Chondrocyte (in vitro differentiated cells): Measurements from ENCODE around the gene SESN3. TPM values are rescaled to one million over a fixed set of nuclear protein-coding genes. Genes with fewer than 3 reads are reported as not detected.

Experiments used
- DNase-seq: peaks from one replicate; pipeline ENCODE4 v3.0.0; 2021; ENCODE audit warnings: mixed read lengths, low spot score
- H3K27ac Mint-ChIP-seq: one replicate; pipeline ENCODE4 v1.8.0; 2021; ENCODE audit warnings: mild to moderate bottlenecking, moderate library complexity, mixed read lengths; ENCODE audit not compliant: unreplicated experiment
- H3K27me3 Mint-ChIP-seq: 2 replicates; pipeline ENCODE4 v1.8.0; 2021; ENCODE audit warnings: low read depth, mixed read lengths
- H3K36me3 Mint-ChIP-seq: 2 replicates; pipeline ENCODE4 v1.8.0; 2021; ENCODE audit warnings: low read depth, mixed read lengths
- H3K4me1 Mint-ChIP-seq: 2 replicates; pipeline ENCODE4 v1.8.0; 2021; ENCODE audit warnings: low read depth, mild to moderate bottlenecking, mixed read lengths
- H3K4me3 Mint-ChIP-seq: one replicate; pipeline ENCODE4 v1.8.0; 2021; ENCODE audit warnings: mild to moderate bottlenecking, moderate library complexity, mixed read lengths; ENCODE audit not compliant: unreplicated experiment
- H3K9me3 Mint-ChIP-seq: 2 replicates; pipeline ENCODE4 v1.8.0; 2021; ENCODE audit warnings: low read depth, mixed read lengths
- total RNA-seq: library from RNA; stranded (reverse); gene quantifications from 3 replicates; pipeline ENCODE4 v1.2.1, GENCODE V29; 2021
- TF ChIP-seq, protein P1 (sequence below): fragments of 200-600 bp; sonication (generic); IDR thresholded peaks from 2 replicates; pipeline ENCODE4 v1.5.0; 2021; ENCODE audit warnings: antibody characterized with exemption, mild to moderate bottlenecking, moderate library complexity

SESN3 gene
- total RNA-seq, 1 donor from 2014 or later = 104 TPM

DNA sequence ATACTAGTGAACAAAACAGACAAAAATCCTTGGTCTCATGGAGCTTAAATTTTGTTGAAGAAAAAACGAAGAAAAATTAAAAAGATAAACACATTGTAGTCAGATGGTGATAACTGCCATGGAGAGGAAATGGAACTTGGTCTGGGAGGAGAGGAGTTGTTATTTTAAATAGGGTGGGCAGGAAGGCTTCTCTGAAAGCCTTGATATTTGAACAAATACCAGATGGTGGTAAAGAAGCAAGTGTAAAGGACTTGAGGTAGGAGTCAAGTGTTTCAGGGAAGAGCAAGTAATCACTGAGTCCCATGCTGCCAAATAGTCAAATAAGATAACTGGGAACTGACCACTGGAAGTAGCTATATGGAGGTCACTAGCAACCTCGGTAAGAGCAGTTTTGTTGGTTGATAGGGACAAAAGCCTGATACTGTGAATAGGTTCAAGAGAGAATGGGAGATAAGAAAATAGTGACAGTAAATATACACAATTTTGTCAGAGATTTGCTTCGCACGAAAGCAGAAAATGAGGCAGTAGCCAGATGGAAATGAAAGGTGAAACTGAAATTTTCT lies 55.1 kb downstream of the SESN3 start:
- TF ChIP-seq, protein P1, sequence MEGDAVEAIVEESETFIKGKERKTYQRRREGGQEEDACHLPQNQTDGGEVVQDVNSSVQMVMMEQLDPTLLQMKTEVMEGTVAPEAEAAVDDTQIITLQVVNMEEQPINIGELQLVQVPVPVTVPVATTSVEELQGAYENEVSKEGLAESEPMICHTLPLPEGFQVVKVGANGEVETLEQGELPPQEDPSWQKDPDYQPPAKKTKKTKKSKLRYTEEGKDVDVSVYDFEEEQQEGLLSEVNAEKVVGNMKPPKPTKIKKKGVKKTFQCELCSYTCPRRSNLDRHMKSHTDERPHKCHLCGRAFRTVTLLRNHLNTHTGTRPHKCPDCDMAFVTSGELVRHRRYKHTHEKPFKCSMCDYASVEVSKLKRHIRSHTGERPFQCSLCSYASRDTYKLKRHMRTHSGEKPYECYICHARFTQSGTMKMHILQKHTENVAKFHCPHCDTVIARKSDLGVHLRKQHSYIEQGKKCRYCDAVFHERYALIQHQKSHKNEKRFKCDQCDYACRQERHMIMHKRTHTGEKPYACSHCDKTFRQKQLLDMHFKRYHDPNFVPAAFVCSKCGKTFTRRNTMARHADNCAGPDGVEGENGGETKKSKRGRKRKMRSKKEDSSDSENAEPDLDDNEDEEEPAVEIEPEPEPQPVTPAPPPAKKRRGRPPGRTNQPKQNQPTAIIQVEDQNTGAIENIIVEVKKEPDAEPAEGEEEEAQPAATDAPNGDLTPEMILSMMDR = no peak
- Mint-ChIP-seq H3K9me3 (no peaks in the 10 kb centered on the region), H3K27ac (peak overlapping the region; percentile 34), H3K4me3 (no peak overlapping the region), H3K4me1 (no peaks in the 10 kb centered on the region), H3K36me3 (peaks cover 29% of the 10 kb centered on the region), H3K27me3 (no peaks in the 10 kb centered on the region)
- no peak for DNase-seq

DNA sequence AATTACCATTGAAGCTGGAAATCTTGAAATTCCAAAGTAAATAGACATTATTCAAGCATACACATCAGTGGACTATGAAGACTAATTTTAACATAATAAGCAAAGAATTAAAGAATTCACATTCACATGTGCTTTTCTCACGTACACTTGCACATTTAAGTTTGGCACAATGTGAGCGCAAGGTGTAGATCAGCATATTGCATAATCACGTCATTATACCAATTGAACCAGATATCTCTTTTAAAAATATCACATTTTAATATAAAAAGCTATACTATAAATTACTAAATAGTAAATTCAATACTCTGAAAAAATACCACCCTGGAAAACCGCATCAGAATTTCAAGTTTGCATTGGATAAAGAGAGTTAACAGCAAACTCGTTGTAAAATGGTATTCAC lies 60.7 kb downstream of the SESN3 start:
- no peak for DNase-seq
- no peak overlapping the region for H3K4me3 Mint-ChIP-seq
- peaks cover 19% of the 10 kb centered on the region for H3K36me3 Mint-ChIP-seq
- TF ChIP-seq, protein P1 = no peak
- H3K27me3 Mint-ChIP-seq = no peaks in the 10 kb centered on the region
- no peaks in the 10 kb centered on the region for H3K4me1 Mint-ChIP-seq
- H3K27ac Mint-ChIP-seq = no peak overlapping the region
- H3K9me3 Mint-ChIP-seq = no peaks in the 10 kb centered on the region

DNA sequence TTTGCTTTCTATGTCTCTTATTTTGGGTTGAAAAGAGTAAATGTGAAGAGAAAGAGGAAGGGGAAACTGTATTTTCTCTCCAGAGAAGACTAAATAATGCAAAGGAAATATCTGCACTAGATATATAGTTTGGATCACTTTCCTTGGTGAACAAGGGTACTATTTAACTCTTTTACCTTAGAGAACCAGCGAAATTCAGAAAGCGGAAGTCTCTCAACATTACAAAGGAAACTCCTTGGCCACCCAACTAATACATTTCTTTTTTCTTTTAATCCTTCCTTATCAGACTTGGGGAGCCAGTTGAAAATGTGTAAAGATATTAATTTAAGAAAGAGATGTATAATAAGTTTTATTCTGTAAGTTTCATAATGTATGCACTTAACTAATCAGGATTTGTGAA lies 64.2 kb downstream of the SESN3 start:
- Mint-ChIP-seq H3K27ac (no peak overlapping the region), H3K4me1 (peaks cover 4% of the 10 kb centered on the region), H3K27me3 (no peaks in the 10 kb centered on the region), H3K9me3 (no peaks in the 10 kb centered on the region), H3K36me3 (peaks cover 17% of the 10 kb centered on the region), H3K4me3 (no peak overlapping the region)
- no peak for DNase-seq
- TF ChIP-seq, protein P1 = no peak

DNA sequence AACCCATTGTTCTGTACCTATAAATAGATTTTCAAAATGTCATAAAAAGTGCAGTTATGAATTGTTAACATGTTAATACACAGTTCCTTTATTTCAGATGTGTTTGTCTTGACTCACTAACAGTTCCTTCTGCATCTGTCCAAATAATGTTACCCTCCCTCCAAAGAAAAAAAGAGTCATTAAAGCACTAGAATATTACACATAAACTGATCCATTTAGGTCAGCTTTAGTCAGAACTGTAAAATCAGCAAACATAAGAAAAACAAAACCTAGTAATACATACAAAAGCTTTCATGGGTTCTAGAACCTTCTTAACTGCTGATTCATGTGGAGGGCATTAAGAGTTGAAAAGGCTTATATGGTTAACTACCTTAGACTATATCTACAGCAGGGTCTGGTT lies 65.4 kb downstream of the SESN3 start:
- H3K27ac Mint-ChIP-seq = no peak overlapping the region
- H3K36me3 Mint-ChIP-seq = peaks cover 15% of the 10 kb centered on the region
- no peak overlapping the region for H3K4me3 Mint-ChIP-seq
- H3K4me1 Mint-ChIP-seq = peaks cover 8% of the 10 kb centered on the region
- no peaks in the 10 kb centered on the region for H3K27me3 Mint-ChIP-seq
- DNase-seq = no peak
- no peaks in the 10 kb centered on the region for H3K9me3 Mint-ChIP-seq
- TF ChIP-seq, protein P1 = no peak

DNA sequence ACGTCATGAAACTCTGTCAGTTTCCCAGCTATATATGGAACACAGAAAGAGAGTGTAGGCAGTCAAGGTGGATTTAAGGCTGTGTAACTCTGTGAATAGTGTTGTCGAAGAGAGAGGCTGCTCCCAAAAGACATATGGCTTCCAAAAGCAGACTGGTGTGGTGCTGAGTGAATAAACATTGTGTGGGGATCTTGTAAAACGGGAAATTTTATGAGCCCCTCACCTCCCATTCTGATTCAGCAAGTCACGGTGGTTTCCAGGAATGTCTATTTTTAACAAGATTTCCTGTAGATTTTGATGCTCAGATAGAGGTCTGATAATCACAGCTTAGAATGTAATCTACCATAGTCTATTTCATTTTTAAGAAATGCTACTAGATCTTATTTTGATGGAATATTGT lies 67.9 kb downstream of the SESN3 start:
- Mint-ChIP-seq H3K36me3 (peaks cover 6% of the 10 kb centered on the region), H3K4me3 (no peak overlapping the region), H3K9me3 (no peaks in the 10 kb centered on the region), H3K4me1 (peaks cover 8% of the 10 kb centered on the region), H3K27me3 (no peaks in the 10 kb centered on the region), H3K27ac (no peak overlapping the region)
- DNase-seq = no peak
- TF ChIP-seq, protein P1 = no peak
